Measurements from ENCODE around the gene ANKLE2. TPM values are rescaled to one million over a fixed set of nuclear protein-coding genes. Genes with fewer than 3 reads are reported as not detected.

Gene ANKLE2
- total RNA-seq, 2 donors from 2014 or later = 23.8 to 24.2 TPM

GRCh38 chr12:132771126-132771838, 9.7 kb upstream of the ANKLE2 start:
- H3K36me3 ChIP-seq = peaks cover 50% of the 10 kb centered on the region
- no peak for TF ChIP-seq CTCF (IDR thresholded peaks at IDR 0.05)

GRCh38 chr12:132766380-132767085, 4.9 kb upstream of the ANKLE2 start:
- H3K4me1 ChIP-seq = peaks cover 0 to 40% of the 10 kb centered on the region in 2 donors
- TF ChIP-seq CTCF (IDR thresholded peaks at IDR 0.05) = peak in 1 of 2 donors; percentile 31

More at GRCh38 chr12:132771126-132771838, 9.7 kb upstream of the ANKLE2 start:
- Histone ChIP-seq H3K27ac (no peak overlapping the region), H3K9me3 (no peaks in the 10 kb centered on the region), H3K4me3 (no peak overlapping the region), H3K4me1 (peaks cover 0 to 24% of the 10 kb centered on the region in 2 donors), H3K27me3 (no peaks in the 10 kb centered on the region)
- no peak for DNase-seq (ENCODE audit: low spot score)

GRCh38 chr12:132765361-132765760, 3.7 kb upstream of the ANKLE2 start:
- no peaks in the 10 kb centered on the region for H3K36me3 ChIP-seq
- no peak for DNase-seq (ENCODE audit: low spot score)
- H3K27ac ChIP-seq = no peak overlapping the region
- H3K4me1 ChIP-seq = peaks cover 0 to 47% of the 10 kb centered on the region in 2 donors
- no peaks in the 10 kb centered on the region for H3K9me3 ChIP-seq
- no peak overlapping the region for H3K4me3 ChIP-seq
- no peak for TF ChIP-seq CTCF (IDR thresholded peaks at IDR 0.05)
- H3K27me3 ChIP-seq = no peaks in the 10 kb centered on the region

More at GRCh38 chr12:132766380-132767085, 4.9 kb upstream of the ANKLE2 start:
- H3K36me3 ChIP-seq = peaks cover 5% of the 10 kb centered on the region
- H3K4me3 ChIP-seq = peak overlapping the region in 1 of 2 donors; percentile 17
- DNase-seq (ENCODE audit: low spot score) = peak; percentile 86
- H3K27me3 ChIP-seq = no peaks in the 10 kb centered on the region
- H3K9me3 ChIP-seq = no peaks in the 10 kb centered on the region
- H3K27ac ChIP-seq = peak overlapping the region; percentile 68 to 76

GRCh38 chr12:132764231-132764630, 2.6 kb upstream of the ANKLE2 start:
- Histone ChIP-seq H3K4me1 (peaks cover 0 to 56% of the 10 kb centered on the region in 2 donors), H3K4me3 (no peak overlapping the region), H3K36me3 (no peaks in the 10 kb centered on the region), H3K27me3 (no peaks in the 10 kb centered on the region), H3K27ac (no peak overlapping the region), H3K9me3 (no peaks in the 10 kb centered on the region)
- no peak for TF ChIP-seq CTCF (IDR thresholded peaks at IDR 0.05)
- DNase-seq (ENCODE audit: low spot score) = no peak

GRCh38 chr12:132761921-132762583, 420 bp upstream of the ANKLE2 start:
- Histone ChIP-seq H3K9me3 (no peaks in the 10 kb centered on the region), H3K4me1 (peaks cover 0 to 39% of the 10 kb centered on the region in 2 donors), H3K27ac (peak overlapping the region; percentile 93 to 94), H3K4me3 (peak overlapping the region; percentile 52 to 67), H3K36me3 (no peaks in the 10 kb centered on the region), H3K27me3 (no peaks in the 10 kb centered on the region)
- DNase-seq (ENCODE audit: low spot score) = no peak
- TF ChIP-seq CTCF (IDR thresholded peaks at IDR 0.05) = peak in 1 of 2 donors; percentile 42
